Neural cell (in vitro differentiated cells): Measurements from ENCODE around the gene RIC3. TPM values are rescaled to one million over a fixed set of nuclear protein-coding genes. Genes with fewer than 3 reads are reported as not detected.

Experiments used
- H2AFZ ChIP-seq: fragments of 200-600, 300-800 bp; sonication (generic), shearing (Covaris generic); 2 replicates; pipeline ENCODE4 v1.6.0; 2014; ENCODE audit warnings: low read depth, mild to moderate bottlenecking, antibody characterized with exemption, low read length, moderate library complexity
- H3F3A ChIP-seq: fragments of 200-600 bp; shearing (Covaris generic); 2 replicates; pipeline ENCODE4 v1.6.1; 2016; ENCODE audit warnings: mild to moderate bottlenecking, moderate library complexity, mixed read lengths, antibody characterized with exemption, low read length; ENCODE audit not compliant: insufficient read depth, poor library complexity, severe bottlenecking
- H3K27ac ChIP-seq: fragments of 200-600, 300-800 bp; sonication (generic), shearing (Covaris generic); 2 replicates; pipeline ENCODE4 v1.5.1; 2014; ENCODE audit warnings: mild to moderate bottlenecking, low read length, moderate library complexity
- H3K27me3 ChIP-seq: fragments of 300-800, 200-600 bp; sonication (generic), shearing (Covaris generic); 2 replicates; pipeline ENCODE4 v1.6.0; 2014; ENCODE audit warnings: mild to moderate bottlenecking, low read depth, low read length, moderate library complexity; ENCODE audit not compliant: insufficient read depth
- H3K36me3 ChIP-seq: fragments of 300-800, 200-600 bp; sonication (generic), shearing (Covaris generic); 2 replicates; pipeline ENCODE4 v1.5.1; 2014; ENCODE audit warnings: mild to moderate bottlenecking, antibody characterized with exemption, low read length, moderate library complexity; ENCODE audit not compliant: insufficient read depth
- H3K4me2 ChIP-seq: fragments of 300-800, 200-600 bp; sonication (generic), shearing (Covaris generic); 2 replicates; pipeline ENCODE4 v1.6.0; 2014; ENCODE audit warnings: mild to moderate bottlenecking, low read length
- H3K4me3 ChIP-seq: fragments of 300-800, 200-600 bp; sonication (generic), shearing (Covaris generic); 2 replicates; pipeline ENCODE4 v1.5.1; 2014; ENCODE audit warnings: mild to moderate bottlenecking, low read length, moderate library complexity
- H3K79me2 ChIP-seq: fragments of 200-600 bp; shearing (Covaris generic); replicated peaks from 2 replicates; pipeline ENCODE4 v1.6.0; 2014; ENCODE audit warnings: mild to moderate bottlenecking, low read length, moderate library complexity; ENCODE audit not compliant: insufficient read depth
- H3K9ac ChIP-seq: fragments of 300-800, 200-600 bp; sonication (generic), shearing (Covaris generic); 2 replicates; pipeline ENCODE4 v1.6.1; 2016; ENCODE audit warnings: mild to moderate bottlenecking, low read length, mixed read lengths
- H3K9me2 ChIP-seq: fragments of 200-600 bp; shearing (Covaris generic); 2 replicates; pipeline ENCODE4 v1.6.1; 2016; ENCODE audit warnings: mild to moderate bottlenecking, low read length, mixed read lengths; ENCODE audit not compliant: insufficient read depth
- H3K9me3 ChIP-seq: fragments of 200-600, 300-800 bp; sonication (generic), shearing (Covaris generic); 2 replicates; pipeline ENCODE4 v1.6.1; 2016; ENCODE audit warnings: mild to moderate bottlenecking, mixed run types, low read length, moderate library complexity, mixed read lengths
- H4K20me1 ChIP-seq: fragments of 200-600 bp; shearing (Covaris generic); 2 replicates; pipeline ENCODE4 v1.6.1; 2016; ENCODE audit warnings: mild to moderate bottlenecking, mixed run types; ENCODE audit not compliant: insufficient read depth
- EP300 ChIP-seq: fragments of 450-650 bp; conservative IDR thresholded peaks from 2 replicates; pipeline ENCODE4 v1.6.1; 2014; ENCODE audit warnings: antibody characterized with exemption, mild to moderate bottlenecking, moderate library complexity; ENCODE audit not compliant: poor library complexity, severe bottlenecking
- EZH2 ChIP-seq: fragments of 200-600, 300-800 bp; shearing (Covaris generic), sonication (generic); IDR thresholded peaks from 2 replicates; pipeline ENCODE4 v1.6.1; 2014; ENCODE audit warnings: antibody characterized with exemption, low read length, borderline replicate concordance, mild to moderate bottlenecking; ENCODE audit not compliant: insufficient read depth, poor library complexity, severe bottlenecking
- MXI1 ChIP-seq: fragments of 450-650 bp; conservative IDR thresholded peaks from 2 replicates; pipeline ENCODE4 v1.6.1; 2014; ENCODE audit warnings: antibody characterized with exemption, mild to moderate bottlenecking; ENCODE audit not compliant: poor library complexity, severe bottlenecking
- POLR2AphosphoS5 ChIP-seq: IDR thresholded peaks from 2 replicates; pipeline ENCODE4 v1.6.1; 2012
- RAD21 ChIP-seq: fragments of 450-650 bp; conservative IDR thresholded peaks from 2 replicates; pipeline ENCODE4 v1.6.1; 2014; ENCODE audit warnings: antibody characterized with exemption, mild to moderate bottlenecking, moderate library complexity
- REST ChIP-seq: IDR thresholded peaks from 2 replicates; pipeline ENCODE4 v1.6.1; 2012; ENCODE audit warnings: borderline replicate concordance
- SMC3 ChIP-seq: fragments of 450-650 bp; conservative IDR thresholded peaks from 2 replicates; pipeline ENCODE4 v1.6.1; 2014; ENCODE audit warnings: antibody characterized with exemption, mild to moderate bottlenecking, moderate library complexity; ENCODE audit not compliant: poor library complexity
- TAF1 ChIP-seq: IDR thresholded peaks from 2 replicates; pipeline ENCODE4 v1.6.1; 2012; ENCODE audit warnings: low read depth
- polyA plus RNA-seq: library from polyadenylated mRNA; depleted of rRNA; stranded (reverse); fragments of >200 nt; gene quantifications from 2 replicates; pipeline ENCODE4 v1.2.3, GENCODE V29; 2014
- TF ChIP-seq, protein P1 (sequence below): fragments of 450-650 bp; IDR thresholded peaks from 2 replicates; pipeline ENCODE4 v1.5.1; 2014; ENCODE audit warnings: antibody characterized with exemption, mild to moderate bottlenecking, moderate library complexity; ENCODE audit not compliant: poor library complexity, severe bottlenecking

Gene RIC3
- polyA plus RNA-seq, 1 donor from 2014 or later = 94.5 TPM

DNA sequence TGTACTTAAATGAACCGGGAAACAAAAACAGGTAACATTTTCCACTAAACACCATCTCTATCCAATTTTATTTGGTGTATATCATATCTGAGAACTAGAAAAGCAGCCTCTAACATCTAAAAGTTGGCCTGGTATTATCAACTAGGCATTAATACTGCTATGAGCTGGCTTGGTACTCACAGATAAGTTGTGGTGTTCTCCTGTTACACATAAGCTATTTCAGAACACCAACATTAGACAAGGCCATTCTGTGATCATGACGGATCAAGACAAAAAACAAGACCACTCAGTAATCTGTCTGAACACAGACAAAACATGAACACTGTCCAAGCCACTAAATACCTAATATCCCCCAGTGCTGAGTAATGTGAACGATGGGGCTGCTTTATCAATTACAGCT is 11.9 kb downstream of the RIC3 start:
- Histone ChIP-seq H3K27me3 (no peaks in the 10 kb centered on the region), H3K79me2 (no peaks in the 10 kb centered on the region), H3F3A (no peaks in the 10 kb centered on the region), H3K4me2 (no peak overlapping the region), H3K9ac (no peak overlapping the region), H3K36me3 (no peaks in the 10 kb centered on the region), H4K20me1 (no peaks in the 10 kb centered on the region), H3K27ac (no peak overlapping the region), H3K9me2 (no peaks in the 10 kb centered on the region), H2AFZ (no peak overlapping the region), H3K4me3 (no peak overlapping the region), H3K9me3 (no peaks in the 10 kb centered on the region)
- no peak for TF ChIP-seq EP300

DNA sequence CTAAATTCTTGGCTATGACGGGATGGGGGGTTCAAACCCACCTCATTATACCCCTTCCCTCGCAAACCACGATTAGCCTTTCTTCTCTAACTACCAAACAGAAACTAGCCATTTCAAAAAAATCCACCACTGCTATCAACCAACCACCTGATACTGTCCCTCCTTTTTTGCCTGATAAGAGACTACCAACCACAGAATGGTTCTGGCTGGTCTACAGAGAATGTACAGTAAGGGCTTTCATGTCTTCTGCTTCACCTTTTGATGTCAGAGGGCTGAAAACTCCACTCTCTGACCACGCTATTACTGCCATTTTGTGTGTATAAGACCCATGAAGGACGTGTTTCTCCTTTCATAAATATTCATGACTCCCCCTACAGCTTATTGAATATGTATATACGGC is 19.1 kb downstream of the RIC3 start:
- no peaks in the 10 kb centered on the region for H4K20me1 ChIP-seq
- no peaks in the 10 kb centered on the region for H3K27me3 ChIP-seq
- no peak overlapping the region for H3K4me2 ChIP-seq
- H3F3A ChIP-seq = no peaks in the 10 kb centered on the region
- TF ChIP-seq EP300 = no peak
- TF ChIP-seq EZH2 = no peak
- no peak for TF ChIP-seq REST
- H3K27ac ChIP-seq = no peak overlapping the region
- no peaks in the 10 kb centered on the region for H3K36me3 ChIP-seq
- H3K4me3 ChIP-seq = no peak overlapping the region
- H3K9ac ChIP-seq = no peak overlapping the region
- H3K9me3 ChIP-seq = no peaks in the 10 kb centered on the region
- no peaks in the 10 kb centered on the region for H3K9me2 ChIP-seq
- no peak overlapping the region for H2AFZ ChIP-seq
- H3K79me2 ChIP-seq = no peaks in the 10 kb centered on the region

DNA sequence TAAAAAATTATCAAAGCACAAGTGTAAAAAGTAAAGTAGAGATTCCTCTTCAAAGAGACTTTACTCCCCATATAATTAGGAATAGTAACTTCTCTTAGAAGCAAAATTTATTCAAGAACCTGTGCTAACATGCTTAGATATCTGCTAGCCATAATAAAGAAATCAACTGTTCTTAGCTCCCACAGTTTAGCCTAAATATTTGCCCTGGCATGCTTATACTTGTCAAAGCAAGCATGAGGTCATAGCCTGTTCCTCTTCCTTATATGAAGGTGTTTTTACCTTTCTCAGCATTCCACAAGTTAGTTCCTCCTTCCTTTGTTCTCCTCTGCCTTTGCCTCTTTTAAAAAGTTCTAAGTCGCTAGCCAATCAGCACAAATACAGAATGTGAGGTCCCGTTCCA is 30.3 kb downstream of the RIC3 start:
- Histone ChIP-seq H3K36me3 (no peaks in the 10 kb centered on the region), H4K20me1 (no peaks in the 10 kb centered on the region), H3K79me2 (no peaks in the 10 kb centered on the region), H3K27ac (no peak overlapping the region), H3K27me3 (no peaks in the 10 kb centered on the region), H3K4me2 (no peak overlapping the region), H3K9me3 (peaks cover under 1% of the 10 kb centered on the region), H2AFZ (no peak overlapping the region), H3K4me3 (no peak overlapping the region), H3K9ac (no peak overlapping the region), H3K9me2 (no peaks in the 10 kb centered on the region), H3F3A (no peaks in the 10 kb centered on the region)
- TF ChIP-seq, protein P1, sequence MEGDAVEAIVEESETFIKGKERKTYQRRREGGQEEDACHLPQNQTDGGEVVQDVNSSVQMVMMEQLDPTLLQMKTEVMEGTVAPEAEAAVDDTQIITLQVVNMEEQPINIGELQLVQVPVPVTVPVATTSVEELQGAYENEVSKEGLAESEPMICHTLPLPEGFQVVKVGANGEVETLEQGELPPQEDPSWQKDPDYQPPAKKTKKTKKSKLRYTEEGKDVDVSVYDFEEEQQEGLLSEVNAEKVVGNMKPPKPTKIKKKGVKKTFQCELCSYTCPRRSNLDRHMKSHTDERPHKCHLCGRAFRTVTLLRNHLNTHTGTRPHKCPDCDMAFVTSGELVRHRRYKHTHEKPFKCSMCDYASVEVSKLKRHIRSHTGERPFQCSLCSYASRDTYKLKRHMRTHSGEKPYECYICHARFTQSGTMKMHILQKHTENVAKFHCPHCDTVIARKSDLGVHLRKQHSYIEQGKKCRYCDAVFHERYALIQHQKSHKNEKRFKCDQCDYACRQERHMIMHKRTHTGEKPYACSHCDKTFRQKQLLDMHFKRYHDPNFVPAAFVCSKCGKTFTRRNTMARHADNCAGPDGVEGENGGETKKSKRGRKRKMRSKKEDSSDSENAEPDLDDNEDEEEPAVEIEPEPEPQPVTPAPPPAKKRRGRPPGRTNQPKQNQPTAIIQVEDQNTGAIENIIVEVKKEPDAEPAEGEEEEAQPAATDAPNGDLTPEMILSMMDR = no peak
- TF ChIP-seq EZH2 (no peak), TAF1 (no peak), RAD21 (no peak), MXI1 (no peak), SMC3 (no peak), POLR2AphosphoS5 (no peak), REST (no peak), EP300 (no peak)
